ENCODE results near the gene REV1.

- TF ChIP-seq CTCF (IDR thresholded peaks at IDR 0.05; ENCODE audit: low read length) (no peak), EZH2phosphoT487 (IDR thresholded peaks at IDR 0.05; ENCODE audit: low read length) (no peak), EZH2 (optimal IDR thresholded peaks at IDR 0.05; ENCODE audit: low read depth, low read length) (no peak)
Measured at GRCh38 chr2:99477054-99477453, 12.8 kb downstream of the REV1 start.
